Prostate gland (tissue), 2 donors: ENCODE data around the gene NINJ1.

Source experiments
- CTCF ChIP-seq, 4 experiments: fragments of 200-600 bp in 2 of 4; fragments of 450-650 bp in 2 of 4; sonication (generic) in 2 of 4; IDR thresholded peaks; 1 replicate in 3 of 4; 2 replicates in 1 of 4; pipeline ENCODE4 v1.5.1; 2016 to 2019; ENCODE audit warnings: antibody characterized with exemption in 4 of 4, mild to moderate bottlenecking in 2 of 4, moderate library complexity in 2 of 4
- POLR2A ChIP-seq: fragments of 450-650 bp; IDR thresholded peaks from one replicate; pipeline ENCODE4 v1.6.1; 2016; ENCODE audit warnings: antibody characterized with exemption, mild to moderate bottlenecking

- TF ChIP-seq CTCF (IDR thresholded peaks at IDR 0.05) = no peak
- no peak for TF ChIP-seq POLR2A
These were observed 15.3 kb upstream of the NINJ1 start for GRCh38 chr9:93149361-93149760.
